IMR-90 (cell line): ENCODE data around the gene PRRG2. TPM values are rescaled to one million over a fixed set of nuclear protein-coding genes. Genes with fewer than 3 reads are reported as not detected.

Experiments used
- ATAC-seq: fragments of 200-7000 bp; cut with Tn5 transposase; 2 replicates; pipeline ENCODE4 v1.9.1; 2020; ENCODE audit warnings: low read depth, mild to moderate bottlenecking, moderate library complexity
- BruUV-seq: library from RNA; stranded (reverse); fragments of 400-500 nt; replicated peaks from 2 replicates; lab custom pipeline; 2021; lab: Mats Ljungman, UMichigan
- CTCF ChIA-PET: fragments of 300-600 bp; formaldehyde crosslinking; extraction: SDS; loops from one replicate; lab custom pipeline; 2021; ENCODE audit warnings: antibody characterized with exemption; lab: Yijun Ruan, JAX
- POLR2A ChIA-PET: fragments of 300-600 bp; sonication (Branson Sonifier 250); formaldehyde crosslinking; loops from one replicate; lab custom pipeline; 2022; ENCODE audit warnings: antibody characterized with exemption; ENCODE audit not compliant: unreplicated experiment; lab: Charles Lee
- DNase-seq: peaks from one replicate; pipeline ENCODE4 v3.0.0; 2013
- H2AFZ ChIP-seq: replicated peaks from 2 replicates; pipeline ENCODE3; 2013; ENCODE audit warnings: low read length, mild to moderate bottlenecking; ENCODE audit not compliant: poor library complexity
- H2AK5ac ChIP-seq: 2 replicates; pipeline ENCODE4 v1.6.1; 2013; ENCODE audit warnings: low read depth, low read length, inconsistent platforms
- H2AK9ac ChIP-seq: replicated peaks from 2 replicates; pipeline ENCODE3; 2013; ENCODE audit warnings: mild to moderate bottlenecking, low read depth, low read length, moderate library complexity; ENCODE audit not compliant: poor library complexity
- H2BK120ac ChIP-seq: 2 replicates; pipeline ENCODE4 v1.6.1; 2013; ENCODE audit warnings: low read depth, low read length, inconsistent platforms
- H2BK15ac ChIP-seq: 3 replicates; pipeline ENCODE4 v1.6.1; 2013; ENCODE audit warnings: low read depth, low read length, inconsistent platforms
- H2BK20ac ChIP-seq: 2 replicates; pipeline ENCODE4 v1.6.1; 2013; ENCODE audit warnings: low read depth, mild to moderate bottlenecking, inconsistent platforms, low read length, moderate library complexity
- H2BK5ac ChIP-seq: 2 replicates; pipeline ENCODE4 v1.6.1; 2013; ENCODE audit warnings: mild to moderate bottlenecking, low read depth, low read length, inconsistent platforms; ENCODE audit not compliant: poor library complexity, severe bottlenecking
- H3K14ac ChIP-seq: replicated peaks from 2 replicates; pipeline ENCODE4 v1.6.1; 2013; ENCODE audit warnings: low read depth, low read length, inconsistent platforms
- H3K18ac ChIP-seq: 2 replicates; pipeline ENCODE4 v1.6.1; 2013; ENCODE audit warnings: low read depth, low read length, control low read depth
- H3K23ac ChIP-seq: 2 replicates; pipeline ENCODE4 v1.6.1; 2013; ENCODE audit warnings: low read depth, low read length, inconsistent platforms
- H3K27ac ChIP-seq: 2 replicates; pipeline ENCODE4 v1.5.1; 2013; ENCODE audit warnings: mild to moderate bottlenecking, control low read depth, low read length; ENCODE audit not compliant: insufficient read depth
- H3K27me3 ChIP-seq: 2 replicates; pipeline ENCODE4 v1.6.1; 2013; ENCODE audit warnings: low read length; ENCODE audit not compliant: control insufficient read depth, insufficient read depth
- H3K36me3 ChIP-seq: 2 replicates; pipeline ENCODE4 v1.6.1; 2013; ENCODE audit warnings: low read length, mixed read lengths; ENCODE audit not compliant: control insufficient read depth, insufficient read depth
- H3K4ac ChIP-seq: 2 replicates; pipeline ENCODE4 v1.6.1; 2013; ENCODE audit warnings: low read depth, low read length, inconsistent platforms
- H3K4me1 ChIP-seq: 2 replicates; pipeline ENCODE4 v1.6.1; 2013; ENCODE audit warnings: low read length, mixed read lengths; ENCODE audit not compliant: control insufficient read depth, insufficient read depth
- H3K4me2 ChIP-seq: 2 replicates; pipeline ENCODE4 v1.6.1; 2013; ENCODE audit warnings: low read depth, mild to moderate bottlenecking, control low read depth, low read length, moderate library complexity
- H3K4me3 ChIP-seq: 2 replicates; pipeline ENCODE4 v1.5.1; 2013; ENCODE audit warnings: low read depth, mild to moderate bottlenecking, control low read depth, low read length, moderate library complexity; ENCODE audit not compliant: insufficient read depth
- H3K56ac ChIP-seq: 2 replicates; pipeline ENCODE4 v1.6.1; 2013; ENCODE audit warnings: low read length, inconsistent platforms; ENCODE audit not compliant: insufficient read depth; ENCODE audit errors: extremely low read depth
- H3K79me1 ChIP-seq, 2 experiments: 2 replicates each; pipeline ENCODE4 v1.6.1; 2013; ENCODE audit warnings: low read length in 2 of 2, inconsistent platforms in 1 of 2, low read depth in 1 of 2
- H3K9ac ChIP-seq: 2 replicates; pipeline ENCODE4 v1.6.1; 2013; ENCODE audit warnings: low read depth, low read length, control low read depth
- H3K9me1 ChIP-seq: 2 replicates; pipeline ENCODE4 v1.6.1; 2013; ENCODE audit warnings: low read length, inconsistent platforms; ENCODE audit not compliant: insufficient read depth
- H3K9me3 ChIP-seq: 2 replicates; pipeline ENCODE4 v1.6.1; 2013; ENCODE audit warnings: low read length; ENCODE audit not compliant: control insufficient read depth, insufficient read depth
- H4K20me1 ChIP-seq: 2 replicates; pipeline ENCODE4 v1.6.1; 2013; ENCODE audit warnings: low read length, inconsistent platforms; ENCODE audit not compliant: insufficient read depth
- H4K5ac ChIP-seq: 2 replicates; pipeline ENCODE4 v1.6.1; 2013; ENCODE audit warnings: mild to moderate bottlenecking, low read depth, low read length, control low read depth
- H4K8ac ChIP-seq, 2 experiments: 2 replicates each; pipeline ENCODE4 v1.6.1; 2013; ENCODE audit warnings: low read depth in 2 of 2, low read length in 2 of 2, control low read depth in 1 of 2, inconsistent platforms in 1 of 2
- H4K91ac ChIP-seq: 2 replicates; pipeline ENCODE4 v1.6.1; 2013; ENCODE audit warnings: low read depth, low read length, inconsistent platforms; ENCODE audit not compliant: insufficient read depth
- ELK1 ChIP-seq: fragments of 150-350 bp; IDR thresholded peaks from 2 replicates; pipeline ENCODE4 v1.6.1; 2016; ENCODE audit warnings: low read depth, mild to moderate bottlenecking, low read length, moderate library complexity, borderline replicate concordance
- WGBS, 2 experiments: methylation state at CpG; one replicate each; pipeline versions ENCODE4 v1.1.5 to v1.1.7; 2013; ENCODE audit warnings: missing lambda C conversion rate in 2 of 2; ENCODE audit not compliant: insufficient read length in 1 of 2; ENCODE audit errors: extremely low coverage in 2 of 2; 5-methylcytosine and 5-hydroxymethylcytosine counted together
- dilution Hi-C: fragments of 300-500 bp; cut with HindIII; formaldehyde crosslinking; loops from one replicate; pipeline ENCODE4 v1.14.3; 2018; ENCODE audit warnings: low sequenced_read_pairs; ENCODE audit not compliant: unreplicated experiment
- in situ Hi-C: fragments of 300-500 bp; cut with MboI; formaldehyde crosslinking; loops from 3 replicates; pipeline ENCODE4 v1.14.3; 2019; ENCODE audit warnings: low sequenced_read_pairs, inconsistent platforms, mixed read lengths
- intact Hi-C: fragments of 100-400 bp; cut with micrococcal nuclease; formaldehyde crosslinking; loops from 2 replicates; pipeline ENCODE4 v1.10.0; 2022
- polyA plus RNA-seq, 3 experiments: library from polyadenylated mRNA; depleted of rRNA; stranded (reverse); fragments of >200 nt; gene quantifications; 2 replicates each; pipeline ENCODE4 v1.2.3, GENCODE V29; 2012; ENCODE audit warnings: low replicate concordance in 1 of 3
- total RNA-seq: library from RNA; depleted of rRNA; stranded (reverse); fragments of >200 nt; gene quantifications from 2 replicates; pipeline ENCODE4 v1.2.3, GENCODE V29; 2012

The PRRG2 gene
- total and polyA plus RNA-seq, 2 of the 4 experiments (the other 2 are of a cell fraction), result 0.14 to 0.54 TPM

DNA sequence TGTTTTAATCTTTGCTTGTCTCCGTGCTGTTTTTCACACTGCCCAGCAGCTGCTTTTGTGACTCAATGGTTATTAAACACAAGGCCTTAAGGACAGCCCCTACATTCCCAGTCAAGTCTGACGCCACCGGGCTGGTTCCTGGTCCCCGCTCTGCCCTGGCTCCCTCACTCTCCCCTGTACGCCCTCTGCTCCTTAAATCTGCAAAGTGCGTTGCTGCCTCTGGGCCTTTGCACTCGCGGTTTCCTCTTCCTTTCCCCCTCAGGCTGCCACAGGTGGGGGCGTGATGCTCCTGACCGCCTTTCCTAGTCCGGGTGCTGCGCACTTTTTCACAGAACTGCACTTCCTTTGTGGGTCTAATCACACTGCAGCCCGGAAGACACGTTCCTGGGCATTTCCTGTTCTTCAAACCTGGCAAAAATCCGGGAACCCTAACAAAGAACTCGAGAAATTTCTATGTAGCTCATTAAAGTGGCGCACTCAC, 26.4 kb upstream of the PRRG2 start:
- H2BK5ac ChIP-seq, result no peak overlapping the region
- peaks cover 4 to 5% of the 10 kb centered on the region in 2 experiments; a peak in 1 of 4 replicates for H3K79me1 ChIP-seq
- in situ Hi-C loops, result loop anchor here (25.0 kb wide), 1 partner anchor 292 kb away; no protein-coding TSS in a partner anchor
- intact Hi-C loops, result no loop called here
- DNase-seq (no peak), ATAC-seq (no peak)
- H3K56ac ChIP-seq, result no peak overlapping the region
- 96% methylated on average over 10 of the region's 17 CpGs; no CpG with 5 or more reads in 1 of the 2 experiments for WGBS, 2 experiments
- no peak overlapping the region for H2AFZ ChIP-seq
- H3K18ac ChIP-seq, result no peak overlapping the region
- BruUV-seq, result no TSS peak
- H3K9me3 ChIP-seq, result no peaks in the 10 kb centered on the region
- POLR2A ChIA-PET, result no interaction called here
- peaks cover 6% of the 10 kb centered on the region; the same call in 1 of the 2 replicates for H4K20me1 ChIP-seq
- TF ChIP-seq ELK1, result no peak
- H3K4me3 ChIP-seq, result no peak overlapping the region
- H3K36me3 ChIP-seq, result peaks cover 48% of the 10 kb centered on the region
- no peak overlapping the region for H4K91ac ChIP-seq
- no peak overlapping the region for H4K8ac ChIP-seq
- H3K4ac ChIP-seq, result no peak overlapping the region
- H3K27ac ChIP-seq, result no peak overlapping the region
- no peaks in the 10 kb centered on the region for H3K27me3 ChIP-seq
- H4K5ac ChIP-seq, result no peak overlapping the region
- no peak overlapping the region for H3K23ac ChIP-seq
- no peak overlapping the region for H2BK20ac ChIP-seq
- 0 out of 2 replicates have a peak, but pooled peaks cover 3% of the 10 kb centered on the region for H3K9me1 ChIP-seq
- H2BK15ac ChIP-seq, result no peak overlapping the region
- H2BK120ac ChIP-seq, result no peak overlapping the region
- no peak overlapping the region for H3K14ac ChIP-seq
- dilution Hi-C loops, result no loop called here
- peak overlapping the region; percentile 65 for H2AK9ac ChIP-seq
- H3K4me1 ChIP-seq, result no peaks in the 10 kb centered on the region
- CTCF ChIA-PET, result interaction anchor here (0.7 kb wide), 1 partner anchor 52 kb away, joined by 3 read pairs; no protein-coding TSS in a partner anchor
- H3K9ac ChIP-seq, result no peak overlapping the region
- no peak overlapping the region for H3K4me2 ChIP-seq
- H2AK5ac ChIP-seq, result no peak overlapping the region; the same call in 1 of the 2 replicates
